HG03457 (cell line): ENCODE measurements around the gene AP4B1.

Experiments used
- ATAC-seq: cut with Tn5 transposase; IDR thresholded peaks from one replicate; pipeline ENCODE4 v1.9.1; 2021; ENCODE audit warnings: moderate number of reproducible peaks; ENCODE audit not compliant: unreplicated experiment

AP4B1 gene

GRCh38 chr1:113930499-113931161 lies 26.0 kb upstream of the AP4B1 start:
- no peak for ATAC-seq

GRCh38 chr1:113929750-113930498 lies 25.3 kb upstream of the AP4B1 start:
- peak; percentile 25 for ATAC-seq

DNA sequence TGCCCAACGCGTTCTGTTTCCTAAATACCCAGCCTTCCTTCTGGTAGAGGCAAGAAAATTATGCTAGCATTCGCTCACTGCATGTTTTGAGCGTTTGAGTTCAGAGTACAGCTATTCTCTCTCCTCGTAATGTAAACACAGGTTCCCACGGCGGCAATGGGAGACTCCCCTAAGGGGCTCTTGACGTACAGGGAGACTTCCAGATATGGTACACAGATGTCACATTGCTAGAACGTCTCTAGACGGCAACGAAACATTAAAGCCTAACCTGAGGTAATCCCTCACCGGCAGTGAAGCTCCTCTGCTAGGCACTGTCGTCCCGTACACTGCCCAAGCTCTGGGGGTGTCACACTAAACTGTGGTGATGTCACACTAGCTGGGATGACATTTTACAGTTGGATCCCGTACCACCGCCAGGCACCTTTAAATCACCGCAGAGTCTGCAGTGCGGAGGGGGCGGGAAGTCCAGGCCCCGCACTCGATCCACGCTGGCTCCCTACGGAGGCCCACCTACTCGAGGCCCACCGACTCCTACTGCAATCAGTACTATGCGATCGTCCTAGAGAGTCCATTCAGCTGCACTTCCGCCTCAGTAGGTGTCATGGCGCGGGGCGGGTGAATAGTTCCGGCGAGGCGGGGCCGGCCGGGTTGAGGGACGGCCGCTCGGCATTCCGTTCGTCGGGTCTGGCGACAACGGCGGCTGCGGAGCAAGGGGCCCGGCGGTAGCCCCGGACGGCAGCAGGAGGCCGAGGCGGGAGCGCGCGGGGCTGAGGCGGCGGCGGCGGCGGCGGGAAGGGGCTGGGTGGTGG lies 24.5 kb upstream of the AP4B1 start, which contains the start of gene HIPK1:
HIPK1 (plus strand) TSS at position 384 of the 809 bp plus-strand sequence.
- ATAC-seq = peak; percentile 41

DNA sequence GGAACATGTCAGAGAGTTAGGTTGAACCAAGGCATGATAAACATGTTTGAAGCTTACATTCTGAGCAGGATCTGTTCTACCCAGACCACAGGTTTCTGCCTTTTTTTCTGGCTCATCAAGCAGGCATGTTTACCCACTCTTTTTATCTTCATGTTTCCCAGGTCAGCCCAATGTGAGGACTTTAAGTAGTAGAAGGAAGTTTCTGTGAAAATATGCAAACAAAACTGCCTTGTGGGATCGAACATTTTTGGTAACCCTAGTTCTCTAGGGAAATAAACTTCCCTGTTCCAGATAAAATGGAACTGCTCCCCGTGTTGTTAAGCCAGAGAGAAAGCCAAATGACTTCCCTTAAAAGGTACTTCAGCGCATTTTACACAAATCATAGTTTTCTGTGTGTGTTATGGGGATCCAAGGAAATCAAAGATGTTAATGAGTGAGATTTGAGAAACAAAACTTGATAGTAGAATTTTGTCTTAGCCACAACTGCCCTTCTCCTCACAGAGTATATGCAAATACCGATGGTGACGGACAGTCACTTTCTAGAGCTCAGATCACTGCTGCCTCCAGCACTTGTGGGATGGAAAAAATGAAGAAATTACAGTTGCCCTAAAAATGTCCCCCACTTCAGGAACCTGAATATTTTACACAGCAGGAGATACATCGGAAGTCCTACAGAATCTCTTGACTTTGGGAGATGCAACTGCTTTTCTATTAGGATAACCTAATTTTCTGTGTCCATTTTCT lies 23.8 kb upstream of the AP4B1 start:
- ATAC-seq = no peak

- ATAC-seq = no peak
Observed at GRCh38 chr1:113924473-113924872, 19.9 kb upstream of the AP4B1 start.

DNA sequence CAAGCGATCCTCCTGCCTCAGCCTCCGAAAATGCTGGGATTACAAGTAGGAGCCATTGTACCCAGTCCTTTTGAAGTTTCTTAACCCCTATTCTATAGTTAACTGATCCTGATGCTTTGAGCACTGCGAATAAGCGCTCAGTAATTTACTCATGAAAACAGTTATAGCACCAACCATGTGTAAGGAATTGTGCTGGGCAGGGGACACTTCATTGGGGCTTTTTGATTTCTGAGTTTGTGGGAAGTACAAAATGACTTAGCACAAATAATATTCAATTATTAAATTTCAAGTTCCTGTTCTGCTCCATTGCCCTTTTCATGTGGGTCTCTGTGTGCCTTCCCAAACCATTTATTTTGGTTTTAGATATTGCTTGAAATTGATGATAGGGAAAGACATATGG lies 18.4 kb upstream of the AP4B1 start:
- ATAC-seq = no peak

DNA sequence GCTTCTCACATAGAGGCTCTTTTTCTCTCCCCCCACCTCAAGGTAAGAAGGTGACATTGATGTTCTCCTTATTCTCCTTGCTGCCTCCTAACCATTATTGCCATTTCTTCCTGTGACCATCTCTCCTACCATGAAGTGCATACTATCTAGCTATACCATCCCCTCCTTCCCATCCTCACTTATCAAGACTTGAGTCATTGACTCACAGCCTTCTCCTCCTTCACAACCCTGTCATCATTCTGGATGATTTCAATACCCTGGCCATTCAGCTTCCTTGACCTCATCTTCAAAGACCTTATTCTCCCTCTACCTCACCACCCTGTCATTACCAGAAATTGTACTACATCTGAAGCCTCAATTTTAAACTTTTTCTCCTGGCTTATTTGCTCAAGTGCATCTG lies 13.6 kb upstream of the AP4B1 start:
- no peak for ATAC-seq

DNA sequence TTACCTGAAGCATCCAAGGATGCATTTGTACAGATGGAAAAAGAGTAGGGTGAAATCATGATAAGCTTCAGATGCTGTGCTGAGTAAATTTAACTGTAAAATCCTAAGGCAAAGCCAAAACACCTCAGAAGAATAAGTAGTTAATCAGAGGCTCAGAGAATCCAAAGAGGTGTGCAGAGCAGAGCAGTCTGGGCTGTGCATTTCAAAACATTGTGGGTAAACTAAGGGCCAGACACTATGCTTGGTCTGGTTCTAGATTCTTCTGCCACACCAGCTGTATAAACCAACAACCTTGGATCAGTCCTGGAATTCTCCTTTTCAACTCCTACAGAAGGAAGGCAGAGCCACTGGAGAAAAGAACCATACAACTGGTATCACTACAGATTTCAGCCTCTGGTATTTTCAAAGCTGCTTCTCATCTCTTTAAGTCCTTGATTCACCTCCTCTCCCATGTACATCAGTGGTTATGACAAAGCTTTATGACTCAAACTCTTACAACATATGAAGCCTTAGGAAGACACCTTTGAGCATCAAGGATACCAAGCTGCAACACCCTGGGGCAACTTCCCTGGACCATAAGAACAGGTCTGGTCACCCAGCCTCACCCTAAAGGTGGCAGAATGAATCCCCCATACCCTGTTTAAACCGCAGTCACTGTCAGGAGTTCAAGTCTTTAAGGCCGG lies 12.9 kb upstream of the AP4B1 start:
- ATAC-seq = no peak

GRCh38 chr1:113916974-113917373 lies 12.4 kb upstream of the AP4B1 start:
- ATAC-seq = no peak

DNA sequence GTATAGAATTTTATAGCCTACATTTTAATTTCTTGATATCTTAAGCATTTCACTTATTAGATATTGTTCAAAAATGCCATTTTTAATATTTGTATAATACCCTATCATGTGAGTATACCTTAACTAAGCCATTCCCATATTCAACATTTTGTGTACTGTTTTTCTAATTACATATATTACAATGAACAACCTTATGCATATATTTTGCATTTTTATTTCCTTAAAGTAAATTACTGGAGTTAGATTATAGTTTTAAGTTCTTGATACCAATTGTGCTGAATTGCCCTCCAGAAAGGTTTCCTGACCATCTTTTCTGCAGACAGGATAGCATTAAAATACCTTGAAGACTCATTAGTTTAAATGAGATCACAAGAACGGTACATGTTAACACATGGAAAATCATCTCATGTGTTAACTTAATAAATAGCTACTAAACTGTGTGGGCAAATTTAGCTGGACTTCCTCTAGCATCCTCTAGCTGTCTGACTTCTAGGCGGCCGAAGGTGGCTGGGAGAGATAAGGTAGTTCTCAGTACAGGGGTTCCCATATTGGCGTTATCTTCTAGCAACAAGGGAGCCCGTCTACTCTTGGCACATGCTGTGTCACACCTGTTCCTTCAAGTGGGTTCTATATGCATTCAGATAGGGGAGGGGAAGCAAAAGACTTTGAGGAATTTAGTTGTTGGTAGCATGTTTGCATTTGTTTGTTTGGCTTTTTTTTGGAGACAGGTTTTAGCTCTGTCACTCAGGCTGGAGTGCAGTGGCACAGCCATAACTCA lies 9.5 kb upstream of the AP4B1 start:
- ATAC-seq = no peak

DNA sequence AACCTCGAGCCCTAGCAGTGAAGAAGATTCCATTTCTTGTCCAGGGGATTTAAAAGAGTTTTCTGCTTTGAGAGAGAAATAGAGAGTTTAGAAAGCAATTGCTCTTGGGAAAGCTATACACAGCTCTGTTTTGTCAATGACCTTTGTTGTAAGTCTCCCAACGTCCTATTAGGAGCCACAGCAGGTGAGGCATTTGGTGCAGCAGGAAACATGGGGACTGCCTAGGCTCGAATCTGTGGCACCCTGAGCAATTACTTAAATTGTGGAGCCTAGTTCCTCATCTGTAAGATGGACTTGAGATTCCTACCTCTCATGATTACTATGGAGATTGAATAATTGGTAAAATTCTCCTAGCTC lies 8.7 kb upstream of the AP4B1 start:
- no peak for ATAC-seq

DNA sequence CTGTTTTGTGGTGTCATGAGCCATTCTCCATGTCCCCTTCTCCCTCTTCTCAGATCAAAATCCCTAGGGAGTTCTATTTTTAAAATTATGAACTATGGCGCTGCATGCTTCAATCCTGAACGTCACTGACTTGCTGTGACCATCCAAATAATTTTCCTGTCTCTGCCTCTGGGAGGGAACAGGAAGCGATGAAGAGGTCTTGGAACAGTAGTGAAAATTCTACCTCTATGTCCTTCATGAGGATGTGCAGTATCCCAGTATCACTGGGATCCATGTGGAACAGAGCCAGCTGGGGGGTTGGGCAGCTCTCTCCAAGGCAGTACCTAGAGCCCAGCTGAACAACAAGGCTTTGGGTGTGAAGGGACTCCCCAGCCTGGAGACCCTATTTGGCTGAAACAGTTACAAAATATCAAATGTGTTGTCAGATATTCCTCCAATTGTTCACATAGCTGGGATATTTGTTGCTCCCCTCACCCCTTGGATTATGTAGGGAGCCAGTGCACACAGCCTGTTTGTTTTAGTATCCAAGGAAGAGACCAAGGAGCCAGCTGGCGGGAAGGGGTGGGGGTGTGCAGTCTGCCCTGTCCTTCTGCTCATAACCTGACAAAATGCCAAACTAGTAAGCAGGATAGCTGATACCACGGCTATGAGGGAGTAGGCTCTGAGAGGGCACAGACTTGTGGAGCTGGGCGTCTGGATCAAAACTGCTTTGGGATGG lies 8.2 kb upstream of the AP4B1 start:
- ATAC-seq = no peak

DNA sequence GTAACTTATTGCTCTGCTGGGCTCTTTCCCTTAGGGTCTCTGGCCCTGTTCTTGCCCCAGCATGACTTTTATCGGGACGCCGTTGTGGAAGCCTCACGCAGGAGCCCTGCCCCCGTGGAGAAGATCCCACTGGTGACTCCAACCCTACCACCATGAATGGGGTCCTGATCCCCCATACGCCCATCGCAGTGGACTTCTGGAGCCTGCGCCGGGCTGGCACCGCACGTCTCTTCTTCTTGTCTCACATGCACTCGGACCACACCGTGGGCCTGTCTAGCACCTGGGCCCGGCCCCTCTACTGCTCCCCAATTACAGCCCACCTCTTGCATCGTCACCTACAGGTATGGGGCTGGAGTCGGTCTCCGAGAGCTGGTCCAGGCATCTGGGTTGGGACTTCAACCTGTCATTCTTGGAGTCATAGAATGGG lies 849 bp upstream of the AP4B1 start:
- peak; percentile 2 for ATAC-seq

DNA sequence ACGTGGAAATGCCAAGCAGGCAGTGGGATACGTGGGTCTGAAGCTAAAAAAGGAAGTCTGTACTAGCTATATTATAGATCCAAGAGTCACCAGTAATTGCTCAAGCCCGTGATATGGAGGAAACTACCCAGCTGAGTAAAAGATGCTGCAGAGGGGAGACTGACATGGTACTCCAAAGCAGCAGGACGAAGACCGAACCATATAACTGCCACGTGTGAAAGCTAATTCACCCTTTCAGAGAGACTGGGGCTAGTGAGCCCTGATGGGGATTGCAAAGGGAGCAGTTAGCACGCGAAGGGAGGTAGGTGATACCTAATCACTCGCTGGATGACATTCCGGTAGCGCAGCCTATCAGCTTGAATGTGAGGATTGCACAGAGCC lies 316 bp downstream of the AP4B1 start:
- peak; percentile 15 for ATAC-seq

DNA sequence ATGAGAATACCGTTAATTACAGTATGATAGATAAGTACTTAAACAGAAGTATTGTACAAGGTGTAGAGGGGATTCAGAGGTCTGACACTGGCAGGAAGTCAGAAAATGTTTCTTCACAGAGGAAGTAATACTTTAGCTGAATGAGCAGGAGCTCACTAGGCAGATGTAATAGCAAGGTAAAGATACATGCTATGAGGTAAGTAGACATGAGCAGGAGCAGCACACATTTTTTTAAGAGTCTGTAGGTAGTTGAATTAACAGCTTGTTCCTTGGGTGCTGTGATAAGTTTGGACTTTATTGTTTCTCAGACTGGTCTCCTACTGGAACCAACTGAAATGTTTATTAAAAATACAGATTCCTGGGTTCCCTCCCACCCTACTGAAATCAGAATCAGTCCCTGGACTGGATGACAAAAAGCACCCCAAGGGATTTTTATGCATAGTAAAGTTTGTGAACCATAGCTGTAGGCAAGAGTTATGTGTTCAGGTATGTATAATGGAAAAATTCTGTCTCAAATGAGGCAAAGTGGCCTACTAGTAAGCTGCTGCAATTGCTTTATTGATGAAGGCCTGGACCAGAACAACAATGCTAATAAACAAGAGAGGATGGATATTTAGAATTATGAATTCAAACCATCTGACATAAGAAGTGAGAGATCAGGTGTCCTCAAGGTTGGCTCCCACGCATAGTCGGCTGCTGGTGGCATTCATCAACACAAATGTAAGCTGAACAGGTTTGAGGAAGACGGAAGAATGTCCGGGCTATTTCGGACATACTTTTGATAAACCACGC lies 902 bp downstream of the AP4B1 start:
- no peak for ATAC-seq

GRCh38 chr1:113901191-113901590 lies 3.4 kb downstream of the AP4B1 start:
- ATAC-seq = no peak

GRCh38 chr1:113899111-113899510 lies 5.5 kb downstream of the AP4B1 start:
- ATAC-seq = no peak

DNA sequence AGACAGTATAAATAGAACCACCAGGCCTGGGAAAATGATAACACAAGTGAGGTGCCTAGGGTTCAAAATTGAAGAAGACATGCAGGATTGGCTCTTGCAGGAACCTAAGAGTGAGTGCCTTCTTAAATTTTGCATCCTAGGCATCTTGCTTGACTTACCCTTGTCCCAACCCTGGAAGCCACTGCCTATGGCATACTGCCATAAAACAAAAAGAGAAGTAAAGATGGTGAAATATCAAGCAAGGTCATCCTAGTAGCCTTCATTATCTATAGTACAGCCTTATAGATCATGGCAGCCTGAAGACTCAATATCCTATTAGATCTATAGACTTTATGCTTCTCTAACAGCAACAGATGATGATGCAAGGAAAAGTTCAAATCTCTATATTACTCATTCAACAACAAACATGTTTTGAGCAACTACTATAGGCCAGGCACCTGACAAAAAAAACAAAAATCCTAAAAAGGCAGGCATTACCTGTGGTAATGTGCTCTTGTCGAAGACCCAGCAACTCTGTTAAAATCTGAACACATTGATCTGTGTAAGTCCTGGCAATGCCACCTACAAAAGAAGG lies 6.3 kb downstream of the AP4B1 start:
- ATAC-seq = no peak
